H1 (cell line): ENCODE results near the gene GALNT13. TPM values are rescaled to one million over a fixed set of nuclear protein-coding genes. Genes with fewer than 3 reads are reported as not detected.

Experiments
- ASH2L ChIP-seq: fragments of 200-600, 300-600 bp; sonication (generic); IDR thresholded peaks from one replicate; pipeline ENCODE4 v1.7.1; 2017; ENCODE audit warnings: low read length
- HDAC2 ChIP-seq, 2 experiments: fragments of 300-600 bp in 1 of 2; sonication (generic) in 1 of 2; IDR thresholded peaks; 2 replicates each; pipeline ENCODE4 v1.6.1; 2011 to 2012; ENCODE audit warnings: low read depth in 2 of 2, low read length in 2 of 2, mild to moderate bottlenecking in 2 of 2, moderate library complexity in 2 of 2, borderline replicate concordance in 1 of 2, inconsistent platforms in 1 of 2
- NANOG ChIP-seq: IDR thresholded peaks from 2 replicates; pipeline ENCODE4 v1.6.1; 2011; ENCODE audit warnings: low read length, low read depth, mild to moderate bottlenecking, inconsistent platforms; ENCODE audit not compliant: insufficient read depth, poor library complexity, severe bottlenecking
- POLR2AphosphoS5 ChIP-seq: IDR thresholded peaks from 2 replicates; pipeline ENCODE4 v1.6.1; 2011; ENCODE audit warnings: low read depth, low read length
- TBP ChIP-seq: IDR thresholded peaks from 2 replicates; pipeline ENCODE4 v1.6.1; 2011; ENCODE audit warnings: low read depth, low read length, improper control_type of control experiment
- ZNF274 ChIP-seq: IDR thresholded peaks from 2 replicates; pipeline ENCODE4 v1.7.0; 2012; ENCODE audit warnings: low read length, borderline replicate concordance; ENCODE audit errors: extremely low read depth
- polyA plus RNA-seq, 7 experiments: library from polyadenylated mRNA; depleted of rRNA in 3 of 7; stranded (reverse) in 5 of 7; unstranded in 2 of 7; fragments of >200 nt in 5 of 7; fragments of 200-250 nt in 2 of 7; gene quantifications; 1 replicate in 5 of 7; 2 replicates in 1 of 7; 4 replicates in 1 of 7; pipeline versions ENCODE4 v1.2.1 to v1.2.3, GENCODE V29; 2011 to 2013; ENCODE audit warnings: missing spikeins in 2 of 7, mixed read lengths in 2 of 7
- total RNA-seq: library from RNA; stranded (reverse); fragmentation: NEBNext Ultra II Directional; extraction: Animal tissue kit (Norgen Biotek cat#: 25700); gene quantifications from 2 replicates; pipeline ENCODE4 v1.2.1, GENCODE V29; 2021

GALNT13 gene
- total and polyA plus RNA-seq, 2 of the 8 experiments (the other 6 are each of a cell fraction or from before 2014, with no cell fraction given) = 3.2 to 9.6 TPM

GRCh38 chr2:154029504-154029903, 157.8 kb downstream of the GALNT13 start (continued):
- TF ChIP-seq NANOG (no peak), POLR2AphosphoS5 (no peak), HDAC2 (IDR thresholded peaks at IDR 0.05; ENCODE audit: borderline replicate concordance in 1 of 2, low read depth in 2 of 2, low read length in 2 of 2) (no peak), TBP (no peak), ZNF274 (no peak), ASH2L (no peak)
- TF ChIP-seq, all 59 proteins: peak for 0
